GM19351 (cell line): ENCODE data around the gene KRT75.

Experiments
- ATAC-seq: cut with Tn5 transposase; IDR thresholded peaks from one replicate; pipeline ENCODE4 v1.9.1; 2021; ENCODE audit warnings: mild to moderate bottlenecking, moderate library complexity; ENCODE audit not compliant: unreplicated experiment

KRT75 gene

GRCh38 chr12:52440821-52441319 lies 6.7 kb upstream of the KRT75 start:
- no peak for ATAC-seq

- no peak for ATAC-seq
These were observed 5.7 kb upstream of the KRT75 start for GRCh38 chr12:52439845-52440244.

GRCh38 chr12:52439420-52439819 lies 5.2 kb upstream of the KRT75 start:
- ATAC-seq, result no peak

- ATAC-seq, result no peak
These were observed 4.4 kb upstream of the KRT75 start for GRCh38 chr12:52438305-52439301.

- no peak for ATAC-seq
These were observed 3.3 kb upstream of the KRT75 start for GRCh38 chr12:52437508-52437907.

GRCh38 chr12:52436828-52437474 lies 2.8 kb upstream of the KRT75 start:
- no peak for ATAC-seq

- ATAC-seq, result no peak
These were observed 2.0 kb upstream of the KRT75 start for GRCh38 chr12:52436000-52436827.

- ATAC-seq, result no peak
These were observed 1.5 kb upstream of the KRT75 start for GRCh38 chr12:52435659-52435999.

GRCh38 chr12:52434760-52435530 lies 774 bp upstream of the KRT75 start:
- no peak for ATAC-seq

- no peak for ATAC-seq
These were observed 580 bp downstream of the KRT75 start for GRCh38 chr12:52433501-52434080.

GRCh38 chr12:52432559-52433207 lies 1.5 kb downstream of the KRT75 start:
- ATAC-seq, result no peak

GRCh38 chr12:52428121-52428520 lies 6.0 kb downstream of the KRT75 start:
- no peak for ATAC-seq

GRCh38 chr12:52427083-52427482 lies 7.1 kb downstream of the KRT75 start:
- ATAC-seq, result no peak

GRCh38 chr12:52426034-52426433 lies 8.1 kb downstream of the KRT75 start:
- no peak for ATAC-seq

- no peak for ATAC-seq
These were observed 8.7 kb downstream of the KRT75 start for GRCh38 chr12:52425466-52425865.

GRCh38 chr12:52423661-52424500 lies 10.3 kb downstream of the KRT75 start:
- no peak for ATAC-seq

GRCh38 chr12:52423035-52423434 lies 11.1 kb downstream of the KRT75 start:
- no peak for ATAC-seq

GRCh38 chr12:52419656-52420055 lies 14.5 kb downstream of the KRT75 start:
- no peak for ATAC-seq
